ENCODE measurements around the gene RSPO3.
A peak's percentile ranks its signal among the peaks of the same experiment; 100 is the strongest.

The RSPO3 gene

GRCh38 chr6:127114214-127114760, 4.2 kb upstream of the RSPO3 start:
- DNase-seq (ENCODE audit: low spot score), result no peak

- DNase-seq (ENCODE audit: low spot score), result no peak
These were observed 3.3 kb upstream of the RSPO3 start for GRCh38 chr6:127115084-127115655.

- DNase-seq (ENCODE audit: low spot score), result no peak
These were observed 2.7 kb upstream of the RSPO3 start for GRCh38 chr6:127115746-127116145.

- DNase-seq (ENCODE audit: low spot score), result peak; percentile 78
These were observed 533 bp upstream of the RSPO3 start for GRCh38 chr6:127117979-127118297.

GRCh38 chr6:127119102-127120022, 891 bp downstream of the RSPO3 start:
- DNase-seq (ENCODE audit: low spot score), result peak; percentile 73

GRCh38 chr6:127120023-127120786, 1.7 kb downstream of the RSPO3 start:
- DNase-seq (ENCODE audit: low spot score), result peak; percentile 68

GRCh38 chr6:127120787-127121636, 2.5 kb downstream of the RSPO3 start:
- peak; percentile 88 for DNase-seq (ENCODE audit: low spot score)

- DNase-seq (ENCODE audit: low spot score), result no peak
These were observed 3.1 kb downstream of the RSPO3 start for GRCh38 chr6:127121637-127121960.

- DNase-seq (ENCODE audit: low spot score), result no peak
These were observed 5.7 kb downstream of the RSPO3 start for GRCh38 chr6:127124172-127124571.

GRCh38 chr6:127124680-127125079, 6.2 kb downstream of the RSPO3 start:
- no peak for DNase-seq (ENCODE audit: low spot score)

GRCh38 chr6:127128066-127128465, 9.6 kb downstream of the RSPO3 start:
- DNase-seq (ENCODE audit: low spot score), result no peak

GRCh38 chr6:127129251-127129650, 10.8 kb downstream of the RSPO3 start:
- DNase-seq (ENCODE audit: low spot score), result no peak

GRCh38 chr6:127131275-127131674, 12.8 kb downstream of the RSPO3 start:
- DNase-seq (ENCODE audit: low spot score), result no peak

GRCh38 chr6:127131772-127132376, 13.4 kb downstream of the RSPO3 start:
- no peak for DNase-seq (ENCODE audit: low spot score)

GRCh38 chr6:127134136-127134535, 15.7 kb downstream of the RSPO3 start:
- no peak for DNase-seq (ENCODE audit: low spot score)

GRCh38 chr6:127136786-127137185, 18.3 kb downstream of the RSPO3 start:
- DNase-seq (ENCODE audit: low spot score), result no peak

- no peak for DNase-seq (ENCODE audit: low spot score)
These were observed 28.5 kb downstream of the RSPO3 start for GRCh38 chr6:127146932-127147331.

GRCh38 chr6:127147534-127147933, 29.1 kb downstream of the RSPO3 start:
- DNase-seq (ENCODE audit: low spot score), result no peak

- DNase-seq (ENCODE audit: low spot score), result no peak
These were observed 30.0 kb downstream of the RSPO3 start for GRCh38 chr6:127148511-127148910.

GRCh38 chr6:127154509-127154908, 36.0 kb downstream of the RSPO3 start:
- DNase-seq (ENCODE audit: low spot score), result no peak

GRCh38 chr6:127160484-127160883, 42.0 kb downstream of the RSPO3 start:
- DNase-seq (ENCODE audit: low spot score), result no peak
